HG02798 (cell line): ENCODE measurements around the gene ASB5.

Experiments used
- ATAC-seq: cut with Tn5 transposase; IDR thresholded peaks from one replicate; pipeline ENCODE4 v1.9.1; 2021; ENCODE audit warnings: mild to moderate bottlenecking; ENCODE audit not compliant: unreplicated experiment, poor library complexity

Gene ASB5

GRCh38 chr4:176186671-176187395, 82.2 kb downstream of the ASB5 start:
- ATAC-seq: no peak

GRCh38 chr4:176186067-176186466, 83.0 kb downstream of the ASB5 start:
- no peak for ATAC-seq

GRCh38 chr4:176185051-176185450, 84.0 kb downstream of the ASB5 start:
- no peak for ATAC-seq
